ENCODE data around the gene TMEM119. TPM values are rescaled to one million over a fixed set of nuclear protein-coding genes. Genes with fewer than 3 reads are reported as not detected.
"Not testable (repeated sequence)": the region's sequence is repeated elsewhere in the genome, so short reads cannot be mapped to it uniquely, and the experiment has no call there.

TMEM119 gene
- total RNA-seq, 1 donor from 2014 or later: 34.6 TPM

- H3K27ac ChIP-seq: no peak overlapping the region
- intact Hi-C loops (cut with DNase I): no loop called here
- H3K27me3 ChIP-seq: no peaks in the 10 kb centered on the region
- no peaks in the 10 kb centered on the region for H3K9me3 ChIP-seq
- no peak for DNase-seq (ENCODE audit: extremely low spot score in 2 of 2)
- TF ChIP-seq POLR2AphosphoS5 (IDR thresholded peaks at IDR 0.05; ENCODE audit: insufficient read depth in 1 of 2, low read depth in 1 of 2): no peak
- no peak overlapping the region for H3K4me3 ChIP-seq
- H3K36me3 ChIP-seq: no peaks in the 10 kb centered on the region
- peaks cover 29% of the 10 kb centered on the region for H3K4me1 ChIP-seq
Observed at GRCh38 chr12:108592033-108592909, 5.6 kb downstream of the TMEM119 start.

DNA sequence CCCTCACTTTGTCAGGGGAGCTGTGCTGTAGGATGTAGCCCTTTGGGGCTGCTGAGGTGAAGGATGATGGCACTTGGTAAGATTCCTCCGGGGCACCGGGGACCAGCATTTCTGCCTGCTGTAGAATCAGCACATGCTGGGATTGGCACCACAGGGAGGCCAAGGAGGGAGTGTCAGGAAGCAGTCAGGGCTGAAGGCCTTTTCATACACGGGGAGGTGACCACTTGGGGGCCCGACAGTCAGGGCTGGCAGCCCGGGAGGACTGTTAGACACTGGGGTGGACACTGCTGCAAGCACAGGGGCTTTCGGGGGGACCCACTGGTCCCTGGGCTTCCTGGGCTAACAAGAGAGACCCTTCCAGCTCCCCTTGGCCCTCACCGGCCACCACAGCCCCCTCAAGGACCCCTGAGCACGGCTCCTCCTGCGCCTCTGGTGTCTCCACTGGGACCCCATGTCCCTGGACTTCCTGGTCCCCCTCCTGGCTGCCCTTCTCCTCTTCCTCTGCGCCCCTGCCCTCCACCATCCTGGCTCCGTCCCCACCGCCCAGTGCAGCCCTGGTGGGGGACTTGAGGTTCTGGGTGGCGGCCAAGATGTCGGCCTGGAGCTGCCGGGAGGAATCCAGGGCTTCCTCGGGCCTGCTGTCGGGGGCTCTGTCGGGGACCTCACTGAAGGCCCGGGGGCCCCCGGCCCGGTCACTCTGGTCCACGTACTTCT lies 6.5 kb downstream of the TMEM119 start:
- intact Hi-C loops (cut with DNase I): no loop called here
- TF ChIP-seq POLR2AphosphoS5 (IDR thresholded peaks at IDR 0.05; ENCODE audit: insufficient read depth in 1 of 2, low read depth in 1 of 2): no peak
- Histone ChIP-seq H3K27me3 (no peaks in the 10 kb centered on the region), H3K4me1 (peaks cover 21% of the 10 kb centered on the region), H3K27ac (no peak overlapping the region), H3K9me3 (no peaks in the 10 kb centered on the region), H3K4me3 (no peak overlapping the region), H3K36me3 (no peaks in the 10 kb centered on the region)
- DNase-seq (ENCODE audit: extremely low spot score in 2 of 2): no peak

DNA sequence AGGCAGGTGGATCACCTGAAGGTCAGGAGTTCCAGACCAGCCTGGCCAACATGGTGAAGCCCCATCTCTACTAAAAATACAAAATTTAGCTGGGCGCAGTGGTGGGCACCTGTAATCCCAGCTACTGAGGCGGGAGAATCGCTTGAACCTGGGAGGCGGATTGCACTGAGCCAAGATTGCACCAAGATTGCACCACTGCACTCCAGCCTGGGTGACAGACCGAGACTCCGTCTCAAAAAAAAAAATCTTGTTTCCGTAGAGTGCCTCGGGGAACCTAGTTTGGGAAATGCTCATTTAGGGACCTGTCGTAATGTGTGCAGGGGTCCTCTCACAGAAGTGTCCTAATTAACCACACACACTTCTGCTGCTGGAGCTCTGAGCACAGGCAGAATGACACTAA lies 7.4 kb downstream of the TMEM119 start:
- H3K27ac ChIP-seq; H3K4me3 ChIP-seq; H3K9me3 ChIP-seq; H3K27me3 ChIP-seq; H3K36me3 ChIP-seq; intact Hi-C loops (cut with DNase I); DNase-seq (ENCODE audit: extremely low spot score in 2 of 2): not testable (repeated sequence)
- H3K4me1 ChIP-seq: peaks cover 12% of the 10 kb centered on the region

DNA sequence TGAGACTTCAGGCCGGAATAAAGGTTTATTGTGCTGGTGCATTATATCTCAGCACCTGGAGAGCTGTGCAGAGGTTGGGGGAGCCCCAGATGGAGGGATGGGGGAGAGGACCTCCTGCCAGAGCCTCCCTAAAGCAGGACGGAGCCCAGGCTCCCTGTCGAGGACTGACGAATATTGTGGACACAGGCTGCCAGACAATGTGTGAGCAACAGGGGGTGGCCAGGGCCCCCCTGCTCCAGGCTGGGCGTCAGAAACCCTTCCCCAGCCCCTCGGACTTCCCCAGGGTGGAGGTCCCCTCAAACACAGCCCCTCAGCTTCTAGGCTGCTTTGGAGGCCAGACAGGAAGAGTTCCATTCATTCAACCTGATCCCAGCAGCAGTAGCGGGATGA lies 8.0 kb downstream of the TMEM119 start:
- DNase-seq (ENCODE audit: extremely low spot score in 2 of 2): no peak
- H3K27ac ChIP-seq: no peak overlapping the region
- intact Hi-C loops (cut with DNase I): no loop called here
- TF ChIP-seq POLR2AphosphoS5 (IDR thresholded peaks at IDR 0.05; ENCODE audit: insufficient read depth in 1 of 2, low read depth in 1 of 2) (no peak), POLR2A (IDR thresholded peaks at IDR 0.05) (no peak)
- TF ChIP-seq, protein P1, sequence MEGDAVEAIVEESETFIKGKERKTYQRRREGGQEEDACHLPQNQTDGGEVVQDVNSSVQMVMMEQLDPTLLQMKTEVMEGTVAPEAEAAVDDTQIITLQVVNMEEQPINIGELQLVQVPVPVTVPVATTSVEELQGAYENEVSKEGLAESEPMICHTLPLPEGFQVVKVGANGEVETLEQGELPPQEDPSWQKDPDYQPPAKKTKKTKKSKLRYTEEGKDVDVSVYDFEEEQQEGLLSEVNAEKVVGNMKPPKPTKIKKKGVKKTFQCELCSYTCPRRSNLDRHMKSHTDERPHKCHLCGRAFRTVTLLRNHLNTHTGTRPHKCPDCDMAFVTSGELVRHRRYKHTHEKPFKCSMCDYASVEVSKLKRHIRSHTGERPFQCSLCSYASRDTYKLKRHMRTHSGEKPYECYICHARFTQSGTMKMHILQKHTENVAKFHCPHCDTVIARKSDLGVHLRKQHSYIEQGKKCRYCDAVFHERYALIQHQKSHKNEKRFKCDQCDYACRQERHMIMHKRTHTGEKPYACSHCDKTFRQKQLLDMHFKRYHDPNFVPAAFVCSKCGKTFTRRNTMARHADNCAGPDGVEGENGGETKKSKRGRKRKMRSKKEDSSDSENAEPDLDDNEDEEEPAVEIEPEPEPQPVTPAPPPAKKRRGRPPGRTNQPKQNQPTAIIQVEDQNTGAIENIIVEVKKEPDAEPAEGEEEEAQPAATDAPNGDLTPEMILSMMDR (IDR thresholded peaks at IDR 0.05): no peak
- no peaks in the 10 kb centered on the region for H3K9me3 ChIP-seq
- H3K27me3 ChIP-seq: no peaks in the 10 kb centered on the region
- peaks cover 11% of the 10 kb centered on the region for H3K4me1 ChIP-seq
- no peaks in the 10 kb centered on the region for H3K36me3 ChIP-seq
- no peak overlapping the region for H3K4me3 ChIP-seq

DNA sequence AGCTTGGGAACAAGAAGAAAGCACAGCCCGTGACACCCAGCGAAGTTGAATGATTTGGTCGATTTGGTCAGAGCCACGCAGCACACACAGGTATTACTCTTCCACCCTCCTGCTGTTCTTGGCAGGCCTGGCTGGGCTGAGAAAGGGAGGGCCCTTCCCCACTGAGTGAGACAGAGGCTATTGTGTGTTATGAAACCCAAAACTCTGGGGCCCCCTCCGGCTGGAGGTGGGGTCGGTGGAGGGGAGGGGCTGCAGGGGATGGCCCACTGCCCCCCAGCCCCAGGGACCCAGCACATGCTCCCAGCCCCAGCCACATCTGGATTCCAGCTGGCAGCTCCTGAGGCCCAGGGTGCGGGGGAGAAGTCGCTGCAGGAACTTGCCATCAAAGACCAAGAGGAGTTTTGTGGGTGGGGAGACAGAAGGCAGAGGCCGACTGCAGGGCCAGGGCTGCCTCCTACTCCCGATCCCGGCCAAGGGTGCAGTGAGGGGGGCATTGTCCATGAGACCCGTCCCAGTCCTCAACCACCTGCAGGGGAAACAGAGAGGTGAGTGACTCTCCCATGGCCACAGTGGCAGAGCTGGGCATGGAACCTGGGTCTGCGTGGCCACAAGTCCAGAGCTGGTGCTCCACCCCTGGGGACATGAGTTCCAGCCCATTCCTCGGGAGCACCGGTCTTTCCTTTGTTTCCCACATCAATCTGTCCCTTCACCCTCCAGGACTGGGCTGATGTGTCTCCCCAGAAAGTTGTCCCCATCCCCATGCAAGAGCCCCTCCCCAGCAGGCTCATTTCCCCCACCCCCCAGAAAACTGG lies 8.7 kb downstream of the TMEM119 start:
- intact Hi-C loops (cut with DNase I): no loop called here
- TF ChIP-seq POLR2AphosphoS5 (IDR thresholded peaks at IDR 0.05; ENCODE audit: insufficient read depth in 1 of 2, low read depth in 1 of 2) (peak in 1 of 2 donors; percentile 51), POLR2A (IDR thresholded peaks at IDR 0.05) (no peak)
- Histone ChIP-seq H3K4me3 (no peak overlapping the region), H3K9me3 (no peaks in the 10 kb centered on the region), H3K36me3 (no peaks in the 10 kb centered on the region), H3K27ac (peak overlapping the region; percentile 49), H3K4me1 (peaks cover 11% of the 10 kb centered on the region), H3K27me3 (no peaks in the 10 kb centered on the region)
- DNase-seq (ENCODE audit: extremely low spot score in 2 of 2): no peak

DNA sequence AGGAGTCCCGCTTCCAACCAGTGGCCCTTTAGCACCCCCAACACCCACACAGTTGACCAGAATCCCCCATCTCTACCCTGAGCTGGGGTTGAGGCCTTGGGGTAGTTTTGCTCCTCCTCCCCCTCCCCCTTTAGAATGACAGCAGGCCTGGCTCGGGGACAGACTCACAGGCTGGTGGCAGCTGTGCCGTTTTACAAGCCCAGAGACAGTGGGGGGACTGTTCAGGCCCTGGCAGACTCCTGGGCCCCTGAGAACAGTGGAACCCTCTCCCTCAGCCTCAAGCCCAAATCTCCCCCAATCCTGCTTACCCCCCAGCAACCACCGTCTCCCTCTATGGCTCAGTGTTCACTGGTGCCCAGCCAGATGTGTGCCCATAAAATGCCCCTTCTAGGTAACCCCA lies 10.1 kb downstream of the TMEM119 start:
- Histone ChIP-seq H3K4me1 (peaks cover 16% of the 10 kb centered on the region), H3K27me3 (no peaks in the 10 kb centered on the region), H3K9me3 (no peaks in the 10 kb centered on the region), H3K27ac (no peak overlapping the region), H3K36me3 (no peaks in the 10 kb centered on the region), H3K4me3 (no peak overlapping the region)
- intact Hi-C loops (cut with DNase I): no loop called here
- DNase-seq (ENCODE audit: extremely low spot score in 2 of 2): no peak
- TF ChIP-seq POLR2A (IDR thresholded peaks at IDR 0.05) (no peak), POLR2AphosphoS5 (IDR thresholded peaks at IDR 0.05; ENCODE audit: insufficient read depth in 1 of 2, low read depth in 1 of 2) (no peak)
- TF ChIP-seq, protein P1 (IDR thresholded peaks at IDR 0.05): no peak
